IPS DF 6.9 (cell line): ENCODE data around the gene FBXO42.

ENCODE experiments used
- DNase-seq: peaks from one replicate; pipeline ENCODE4 v3.0.0-alpha.2; 2013; ENCODE audit warnings: low read depth, low spot score
- H3K27ac ChIP-seq: one replicate; pipeline ENCODE4 v1.5.1; 2013; ENCODE audit warnings: low read length, control low read depth
- H3K27me3 ChIP-seq: 2 replicates; pipeline ENCODE4 v1.6.1; 2013; ENCODE audit warnings: mild to moderate bottlenecking, low read length; ENCODE audit not compliant: control insufficient read depth, insufficient read depth
- H3K36me3 ChIP-seq: 2 replicates; pipeline ENCODE4 v1.6.1; 2013; ENCODE audit warnings: low read length; ENCODE audit not compliant: control insufficient read depth, insufficient read depth
- H3K4me1 ChIP-seq: 2 replicates; pipeline ENCODE4 v1.6.1; 2013; ENCODE audit warnings: low read length; ENCODE audit not compliant: control insufficient read depth, insufficient read depth
- H3K4me3 ChIP-seq: 2 replicates; pipeline ENCODE4 v1.5.1; 2013; ENCODE audit warnings: mild to moderate bottlenecking, low read length
- H3K9me3 ChIP-seq: 2 replicates; pipeline ENCODE4 v1.6.1; 2013; ENCODE audit warnings: low read length, inconsistent platforms; ENCODE audit not compliant: control insufficient read depth, insufficient read depth
- WGBS: extraction: QIAGEN DNeasy Blood & Tissue Kit; methylation state at CpG from one replicate; pipeline ENCODE4 v1.1.7; 2013; ENCODE audit warnings: mixed read lengths, missing lambda C conversion rate; ENCODE audit not compliant: insufficient read length, insufficient coverage; 5-methylcytosine and 5-hydroxymethylcytosine counted together

Gene FBXO42

GRCh38 chr1:16387201-16388188, 35.2 kb upstream of the FBXO42 start:
- DNase-seq = no peak
- no peaks in the 10 kb centered on the region for H3K36me3 ChIP-seq
- no CpG with 5 or more reads among the region's 14 CpGs for WGBS
- no peak overlapping the region for H3K4me3 ChIP-seq
- H3K4me1 ChIP-seq = peaks cover 9% of the 10 kb centered on the region
- no peaks in the 10 kb centered on the region for H3K27me3 ChIP-seq
- H3K27ac ChIP-seq = no peak overlapping the region
- no peaks in the 10 kb centered on the region for H3K9me3 ChIP-seq

GRCh38 chr1:16386454-16387113, 34.3 kb upstream of the FBXO42 start:
- no CpG with 5 or more reads among the region's 5 CpGs for WGBS
- DNase-seq = no peak
- H3K4me1 ChIP-seq = peaks cover 7% of the 10 kb centered on the region
- no peaks in the 10 kb centered on the region for H3K27me3 ChIP-seq
- H3K9me3 ChIP-seq = no peaks in the 10 kb centered on the region
- H3K36me3 ChIP-seq = no peaks in the 10 kb centered on the region
- H3K27ac ChIP-seq = no peak overlapping the region
- H3K4me3 ChIP-seq = no peak overlapping the region

- no peak for DNase-seq
- H3K9me3 ChIP-seq = no peaks in the 10 kb centered on the region
- H3K27me3 ChIP-seq = no peaks in the 10 kb centered on the region
- H3K36me3 ChIP-seq = no peaks in the 10 kb centered on the region
- no CpG with 5 or more reads among the region's 9 CpGs for WGBS
- H3K4me3 ChIP-seq = no peak overlapping the region
- H3K27ac ChIP-seq = no peak overlapping the region
- H3K4me1 ChIP-seq = peaks cover 7% of the 10 kb centered on the region
These were observed 33.6 kb upstream of the FBXO42 start for GRCh38 chr1:16385659-16386453.

- Histone ChIP-seq H3K4me3 (no peak overlapping the region), H3K27me3 (no peaks in the 10 kb centered on the region), H3K27ac (no peak overlapping the region), H3K4me1 (peaks cover 7% of the 10 kb centered on the region), H3K36me3 (no peaks in the 10 kb centered on the region), H3K9me3 (no peaks in the 10 kb centered on the region)
- DNase-seq = no peak
- 100% methylated on average over 1 of the region's 5 CpGs for WGBS
These were observed 31.6 kb upstream of the FBXO42 start for GRCh38 chr1:16383888-16384287.

- WGBS = no CpG with 5 or more reads among the region's 4 CpGs
- Histone ChIP-seq H3K27me3 (no peaks in the 10 kb centered on the region), H3K9me3 (no peaks in the 10 kb centered on the region), H3K27ac (no peak overlapping the region), H3K4me1 (peaks cover 7% of the 10 kb centered on the region), H3K36me3 (no peaks in the 10 kb centered on the region), H3K4me3 (no peak overlapping the region)
- DNase-seq = no peak
These were observed 28.6 kb upstream of the FBXO42 start for GRCh38 chr1:16380868-16381267.

GRCh38 chr1:16378443-16378842, 26.2 kb upstream of the FBXO42 start:
- no peaks in the 10 kb centered on the region for H3K36me3 ChIP-seq
- H3K27me3 ChIP-seq = no peaks in the 10 kb centered on the region
- WGBS = no CpG with 5 or more reads among the region's 7 CpGs
- H3K4me3 ChIP-seq = no peak overlapping the region
- H3K9me3 ChIP-seq = no peaks in the 10 kb centered on the region
- no peak for DNase-seq
- H3K27ac ChIP-seq = no peak overlapping the region
- 0 out of 2 replicates have a peak, but pooled peaks cover 1% of the 10 kb centered on the region for H3K4me1 ChIP-seq

GRCh38 chr1:16376971-16377370, 24.7 kb upstream of the FBXO42 start:
- Histone ChIP-seq H3K9me3 (no peaks in the 10 kb centered on the region), H3K36me3 (no peaks in the 10 kb centered on the region), H3K27me3 (no peaks in the 10 kb centered on the region), H3K27ac (no peak overlapping the region), H3K4me3 (no peak overlapping the region), H3K4me1 (0 out of 2 replicates have a peak, but pooled peaks cover 1% of the 10 kb centered on the region)
- DNase-seq = no peak
- no CpG with 5 or more reads among the region's 4 CpGs for WGBS

GRCh38 chr1:16375521-16376340, 23.5 kb upstream of the FBXO42 start:
- Histone ChIP-seq H3K27ac (no peak overlapping the region), H3K36me3 (no peaks in the 10 kb centered on the region), H3K27me3 (no peaks in the 10 kb centered on the region), H3K9me3 (no peaks in the 10 kb centered on the region), H3K4me3 (no peak overlapping the region), H3K4me1 (0 out of 2 replicates have a peak, but pooled peaks cover 1% of the 10 kb centered on the region)
- DNase-seq = no peak
- WGBS = no CpG with 5 or more reads among the region's 15 CpGs

- no peaks in the 10 kb centered on the region for H3K36me3 ChIP-seq
- 0 out of 2 replicates have a peak, but pooled peaks cover 1% of the 10 kb centered on the region for H3K4me1 ChIP-seq
- no peak overlapping the region for H3K27ac ChIP-seq
- no peaks in the 10 kb centered on the region for H3K27me3 ChIP-seq
- H3K9me3 ChIP-seq = no peaks in the 10 kb centered on the region
- H3K4me3 ChIP-seq = no peak overlapping the region
- DNase-seq = no peak
- WGBS = no CpG with 5 or more reads among the region's 3 CpGs
These were observed 22.0 kb upstream of the FBXO42 start for GRCh38 chr1:16374266-16374665.
